RWPE1 (cell line): ENCODE results near the gene IP6K3.

ENCODE experiments used
- CTCF ChIA-PET: fragments of 350-600 bp; sonication (Branson Sonifier 250); formaldehyde crosslinking; extraction: SDS; loops from one replicate; lab custom pipeline; 2021; lab: Yijun Ruan, JAX
- POLR2A ChIA-PET: fragments of 400-600 bp; formaldehyde crosslinking; extraction: SDS; loops from one replicate; lab custom pipeline; 2020; ENCODE audit warnings: antibody characterized with exemption; ENCODE audit not compliant: low non-redundant PET; lab: Yijun Ruan, JAX
- DNase-seq: peaks from one replicate; pipeline ENCODE4 v3.0.0; 2012; ENCODE audit warnings: low spot score
- H3K27ac ChIP-seq: fragments of 450-650 bp; 2 replicates; pipeline ENCODE4 v1.5.1; 2017
- TF ChIP-seq, protein P1 (sequence below): fragments of 450-650 bp; conservative IDR thresholded peaks from 2 replicates; pipeline ENCODE4 v1.5.1; 2017; ENCODE audit warnings: low read depth, mild to moderate bottlenecking

Gene IP6K3

DNA sequence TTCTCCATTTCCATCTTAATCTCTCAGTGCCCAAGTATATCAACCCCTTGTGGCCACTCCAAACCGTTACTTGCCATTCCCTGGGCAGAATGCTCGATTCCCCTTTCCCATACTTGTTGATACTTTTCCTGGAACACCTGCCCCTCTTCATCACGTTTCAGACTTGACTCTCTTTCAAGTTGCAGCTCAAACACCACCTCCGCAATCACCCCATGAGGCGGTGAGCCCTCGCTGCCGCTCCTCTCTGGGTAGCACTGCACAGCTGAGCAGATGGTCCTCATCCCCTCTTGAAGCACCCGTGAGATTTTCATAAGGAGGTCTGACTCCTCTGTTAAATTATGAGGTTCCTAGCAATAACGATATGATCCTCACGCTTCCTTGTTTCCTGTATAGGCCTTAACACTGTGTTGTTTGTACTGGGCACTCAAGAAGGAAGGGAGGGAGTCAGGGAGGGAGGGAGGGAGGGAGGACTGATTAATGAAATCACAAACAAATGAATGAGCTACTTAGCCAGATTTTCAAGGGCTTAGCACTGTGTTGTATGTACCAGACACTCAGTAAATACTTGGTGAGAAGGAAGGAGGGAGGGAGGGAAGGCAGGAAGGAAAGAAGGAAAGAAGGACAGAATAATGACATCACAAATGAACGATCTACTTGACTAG, 27.2 kb downstream of the IP6K3 start:
- TF ChIP-seq, protein P1, sequence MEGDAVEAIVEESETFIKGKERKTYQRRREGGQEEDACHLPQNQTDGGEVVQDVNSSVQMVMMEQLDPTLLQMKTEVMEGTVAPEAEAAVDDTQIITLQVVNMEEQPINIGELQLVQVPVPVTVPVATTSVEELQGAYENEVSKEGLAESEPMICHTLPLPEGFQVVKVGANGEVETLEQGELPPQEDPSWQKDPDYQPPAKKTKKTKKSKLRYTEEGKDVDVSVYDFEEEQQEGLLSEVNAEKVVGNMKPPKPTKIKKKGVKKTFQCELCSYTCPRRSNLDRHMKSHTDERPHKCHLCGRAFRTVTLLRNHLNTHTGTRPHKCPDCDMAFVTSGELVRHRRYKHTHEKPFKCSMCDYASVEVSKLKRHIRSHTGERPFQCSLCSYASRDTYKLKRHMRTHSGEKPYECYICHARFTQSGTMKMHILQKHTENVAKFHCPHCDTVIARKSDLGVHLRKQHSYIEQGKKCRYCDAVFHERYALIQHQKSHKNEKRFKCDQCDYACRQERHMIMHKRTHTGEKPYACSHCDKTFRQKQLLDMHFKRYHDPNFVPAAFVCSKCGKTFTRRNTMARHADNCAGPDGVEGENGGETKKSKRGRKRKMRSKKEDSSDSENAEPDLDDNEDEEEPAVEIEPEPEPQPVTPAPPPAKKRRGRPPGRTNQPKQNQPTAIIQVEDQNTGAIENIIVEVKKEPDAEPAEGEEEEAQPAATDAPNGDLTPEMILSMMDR: no peak
- POLR2A ChIA-PET: no interaction called here
- no peak for DNase-seq
- CTCF ChIA-PET: no interaction called here
- H3K27ac ChIP-seq: no peak overlapping the region

- no peak for DNase-seq
- no peak overlapping the region; the same call in 1 of the 2 replicates for H3K27ac ChIP-seq
- TF ChIP-seq, protein P1: no peak
- ChIA-PET POLR2A (no interaction called here), CTCF (no interaction called here)
Observed at GRCh38 chr6:33718713-33719112, 28.0 kb downstream of the IP6K3 start.

DNA sequence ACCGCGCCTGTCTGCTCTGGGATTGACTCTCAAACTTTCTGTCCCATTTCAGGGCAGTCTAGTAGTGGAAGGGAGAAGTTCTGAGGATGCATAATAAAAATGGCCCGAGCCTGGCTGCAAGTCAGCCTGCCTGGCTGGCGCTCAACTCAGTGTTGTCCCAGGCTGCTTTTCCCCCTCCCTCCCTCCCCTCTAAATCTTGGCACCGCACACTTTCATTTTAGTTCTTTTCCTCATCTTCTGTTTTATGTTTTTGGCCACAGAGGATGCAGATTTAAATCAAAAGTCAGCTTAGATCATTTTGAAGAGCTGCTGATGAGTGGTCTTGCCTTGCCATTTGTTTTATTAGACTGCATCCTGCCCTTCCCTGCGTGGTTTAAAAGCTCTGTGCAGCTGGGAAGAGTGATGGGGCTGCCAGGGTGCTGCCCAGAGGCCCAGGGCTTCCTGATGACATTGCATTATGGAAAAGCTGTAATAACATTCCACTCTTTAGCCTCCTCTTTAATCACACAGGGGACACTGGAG, 28.7 kb downstream of the IP6K3 start:
- TF ChIP-seq, protein P1: no peak
- POLR2A ChIA-PET: no interaction called here
- DNase-seq: no peak
- CTCF ChIA-PET: no interaction called here
- H3K27ac ChIP-seq: peak overlapping the region; percentile 37

GRCh38 chr6:33716890-33717632, 29.6 kb downstream of the IP6K3 start:
- 0 out of 2 replicates have a peak overlapping the region, but pooled peaks have one; percentile 37 for H3K27ac ChIP-seq
- POLR2A ChIA-PET: no interaction called here
- TF ChIP-seq, protein P1: no peak
- CTCF ChIA-PET: interaction anchor here (0.7 to 1.1 kb wide), 4 partner anchors 17 to 45 kb away, joined by 3 to 5 read pairs (median 3); no protein-coding TSS in a partner anchor
- peak; percentile 66 for DNase-seq

- ChIA-PET POLR2A (no interaction called here), CTCF (interaction anchor here (0.7 to 1.1 kb wide), 4 partner anchors 16 to 46 kb away, joined by 3 to 5 read pairs (median 3); no protein-coding TSS in a partner anchor)
- DNase-seq: peak; percentile 67
- TF ChIP-seq, protein P1: no peak
- peak overlapping the region; percentile 44 for H3K27ac ChIP-seq
Observed at GRCh38 chr6:33716379-33716778, 30.3 kb downstream of the IP6K3 start.

DNA sequence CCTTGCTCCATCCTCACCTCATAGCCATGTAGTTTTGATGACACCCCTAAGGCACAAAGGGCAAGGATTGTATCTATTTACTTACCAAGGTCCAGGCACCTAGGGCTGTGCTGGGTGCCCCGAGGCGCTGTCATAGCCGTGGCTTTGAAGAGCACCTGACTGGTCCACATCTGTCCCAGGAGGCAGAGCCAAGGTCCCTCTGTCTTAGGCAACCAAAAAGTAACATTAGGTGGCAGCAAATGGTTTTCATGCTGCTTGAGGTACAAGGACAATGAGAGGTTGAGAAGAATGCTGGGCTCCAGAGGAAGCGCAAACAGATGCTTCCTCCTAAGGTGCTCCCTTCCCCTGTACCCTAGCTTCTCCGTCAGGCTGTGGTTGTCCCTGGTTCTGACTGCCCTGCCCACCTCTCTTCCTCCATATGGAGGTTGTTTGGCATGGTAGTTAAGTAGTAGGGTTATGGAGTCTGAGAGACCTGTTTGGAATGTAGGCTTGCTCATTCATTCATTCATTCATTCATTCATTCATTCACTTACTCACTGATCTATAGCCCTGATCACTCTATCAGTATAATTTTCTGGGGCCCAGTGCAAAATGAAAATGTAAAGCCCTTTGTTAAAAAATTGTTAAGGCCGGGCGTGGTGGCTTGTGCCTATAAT, 32.2 kb downstream of the IP6K3 start:
- ChIA-PET POLR2A (no interaction called here), CTCF (interaction anchor here (0.7 to 1.4 kb wide), 3 partner anchors 29 to 47 kb away, joined by 4 to 12 read pairs (median 4); no protein-coding TSS in a partner anchor)
- TF ChIP-seq, protein P1: no peak
- no peak for DNase-seq
- H3K27ac ChIP-seq: no peak overlapping the region
